Adrenal gland (tissue), 12 donors: ENCODE measurements around the gene PARVB. TPM values are rescaled to one million over a fixed set of nuclear protein-coding genes. Genes with fewer than 3 reads are reported as not detected.
A peak's percentile ranks its signal among the peaks of the same experiment; 100 is the strongest.

ENCODE experiments used
- DNase-seq, 7 donors: peaks; one replicate each; pipeline ENCODE4 v3.0.0-alpha.2; 2019 to 2020
- H3K27ac ChIP-seq, 5 donors: fragments of 200-600 bp; sonication (generic) in 4 of 5; 1 replicate in 3 of 5; 2 replicates in 2 of 5; pipeline versions ENCODE4 v1.5.1 to v1.8.0; 2016 to 2020; ENCODE audit warnings: mild to moderate bottlenecking in 1 of 5
- H3K27me3 ChIP-seq: fragments of 200-600 bp; 2 replicates; pipeline ENCODE4 v1.8.0; 2021
- H3K36me3 ChIP-seq, 2 donors: fragments of 200-600 bp; replicated peaks in 1 of 2; 1 replicate in 1 of 2; 2 replicates in 1 of 2; pipeline versions ENCODE4 v1.5.1 to v1.8.0; 2018 to 2022
- H3K4me1 ChIP-seq, 2 donors: fragments of 200-600 bp; replicated peaks in 1 of 2; 1 replicate in 1 of 2; 2 replicates in 1 of 2; pipeline versions ENCODE4 v1.5.1 to v1.8.0; 2018 to 2021
- H3K4me3 ChIP-seq, 4 donors: fragments of 200-600 bp; sonication (generic) in 3 of 4; one replicate each; pipeline ENCODE4 v1.5.1; 2016 to 2018
- H3K9me3 ChIP-seq, 3 donors: fragments of 200-600 bp; sonication (generic) in 1 of 3; replicated peaks in 1 of 3; 1 replicate in 2 of 3; 2 replicates in 1 of 3; pipeline versions ENCODE4 v1.5.1 to v1.8.0; 2016 to 2021
- CTCF ChIP-seq, 6 experiments: fragments of 450-650 bp in 4 of 6; fragments of 200-600 bp in 2 of 6; sonication (generic) in 1 of 6; IDR thresholded peaks; 1 replicate in 5 of 6; 2 replicates in 1 of 6; pipeline versions ENCODE4 v1.5.1 to v1.8.0; 2016 to 2021; ENCODE audit warnings: antibody characterized with exemption in 6 of 6, mild to moderate bottlenecking in 2 of 6, moderate library complexity in 1 of 6
- POLR2A ChIP-seq, 2 donors: fragments of 450-650 bp; IDR thresholded peaks; one replicate each; pipeline ENCODE4 v1.6.1; 2017; ENCODE audit warnings: antibody characterized with exemption in 2 of 2, mild to moderate bottlenecking in 2 of 2, moderate library complexity in 1 of 2
- WGBS, 4 donors: extraction: QIAGEN DNeasy Blood & Tissue Kit in 2 of 4; methylation state at CpG; one replicate each; pipeline versions ENCODE4 v1.1.5 to v1.1.7; 2013 to 2017; 5-methylcytosine and 5-hydroxymethylcytosine counted together
- intact Hi-C, 2 donors: fragments of 100-400 bp; cut with DNase I; formaldehyde crosslinking; loops; one replicate each; pipeline versions ENCODE4 v1.14.1 to v1.15.0; 2022 to 2023
- polyA plus RNA-seq, 3 donors: library from polyadenylated mRNA; stranded (reverse); fragments of 200-250 nt in 2 of 3; fragments of 350-450 nt in 1 of 3; fragmentation: Illumina TruSeq in 1 of 3; extraction: RNeasy Lipid Tissue Mini Kit (QIAGEN cat#74804) in 1 of 3; gene quantifications; one replicate each; pipeline ENCODE4 v1.2.3, GENCODE V29; 2013 to 2014
- total RNA-seq, 9 donors: library from RNA; depleted of rRNA in 4 of 9; stranded (reverse); fragments of >200 nt in 4 of 9; fragments of 120-200 nt in 1 of 9; fragmentation: NEBNext Ultra II Directional in 1 of 9; extraction: Animal tissue kit (Norgen Biotek cat#: 25700) in 1 of 9; gene quantifications; one replicate each; pipeline versions ENCODE4 v1.1.0 to v1.2.4, GENCODE V29; 2013 to 2023
- donor health status: healthy with polysubstance abuse.
- donor health status: Bipolar disorder and iron deficiency.
- donor health status: DM: yes; HTN: yes; CAD: no.
- donor health status: DM: no; HTN: no; CAD: no.
- donor health status: DM: no; HTN: no; CAD: no.
- donor health status: DM: yes; HTN: yes; CAD: no.

The PARVB gene
- total and polyA plus RNA-seq, 12 donors: 16.9 to 77.6 (median 45.9) TPM

GRCh38 chr22:44219101-44219870 is 195.2 kb downstream of the PARVB start:
- 80 to 88% (median 83%) methylated on average over 13 to 21 of the region's 21 CpGs for WGBS, 4 donors
- Histone ChIP-seq H3K36me3 (no peaks in the 10 kb centered on the region), H3K4me3 (no peak overlapping the region), H3K27ac (no peak overlapping the region), H3K4me1 (no peaks in the 10 kb centered on the region), H3K9me3 (no peaks in the 10 kb centered on the region), H3K27me3 (peaks cover 5% of the 10 kb centered on the region)
- DNase-seq: no peak
- no peak for TF ChIP-seq CTCF (IDR thresholded peaks at IDR 0.05)
- TF ChIP-seq POLR2A (IDR thresholded peaks at IDR 0.05): no peak
- intact Hi-C loops: no loop called here

- WGBS, 4 donors: 79 to 83% (median 82%) methylated on average over 19 to 23 of the region's 23 CpGs
- Histone ChIP-seq H3K36me3 (no peaks in the 10 kb centered on the region), H3K27ac (no peak overlapping the region), H3K4me3 (no peak overlapping the region), H3K9me3 (no peaks in the 10 kb centered on the region), H3K27me3 (peaks cover 5% of the 10 kb centered on the region), H3K4me1 (no peaks in the 10 kb centered on the region)
- TF ChIP-seq POLR2A (IDR thresholded peaks at IDR 0.05) (no peak), CTCF (IDR thresholded peaks at IDR 0.05) (no peak)
- intact Hi-C loops: no loop called here
- peak in 1 of 7 donors; percentile 28 for DNase-seq
These were observed 196.9 kb downstream of the PARVB start for GRCh38 chr22:44220727-44221680.

GRCh38 chr22:44221710-44222475 is 197.8 kb downstream of the PARVB start:
- Histone ChIP-seq H3K36me3 (no peaks in the 10 kb centered on the region), H3K27ac (no peak overlapping the region), H3K9me3 (no peaks in the 10 kb centered on the region), H3K27me3 (peaks cover 5% of the 10 kb centered on the region), H3K4me1 (no peaks in the 10 kb centered on the region), H3K4me3 (no peak overlapping the region)
- DNase-seq: peak in 3 of 7 donors; percentile 6 to 33 (median 11)
- WGBS, 4 donors: 88 to 93% (median 89%) methylated on average over 11 of the region's 11 CpGs
- TF ChIP-seq POLR2A (IDR thresholded peaks at IDR 0.05) (no peak), CTCF (IDR thresholded peaks at IDR 0.05) (no peak)
- intact Hi-C loops: no loop called here

Other genes starting within 250 kb of the PARVB start
- 1 to 10 TPM; 1.6 to 4.8 (median 2.9) TPM for gene EFCAB6, start 212.0 kb upstream of the PARVB start, total RNA-seq
- gene EFCAB6, start 212.0 kb upstream of the PARVB start, polyA plus RNA-seq: 1 to 10 TPM; 1.6 to 4.8 (median 1.8) TPM
- 1 to 10 TPM in 4 of 9 donors, under 1 TPM in 1, not detected in 4; 0.65 to 7.4 (median 1.6) TPM for gene SULT4A1, start 161.8 kb upstream of the PARVB start, total RNA-seq
- 1 to 10 TPM; 2.8 to 8.8 (median 3.9) TPM for gene SULT4A1, start 161.8 kb upstream of the PARVB start, polyA plus RNA-seq
- gene PNPLA5, start 132.3 kb upstream of the PARVB start, total RNA-seq: not detected
- not detected for gene PNPLA5, start 132.3 kb upstream of the PARVB start, polyA plus RNA-seq
- gene PNPLA3, start 100.5 kb upstream of the PARVB start, total RNA-seq: 1 to 10 TPM in 3 of 9 donors, under 1 TPM in 5, not detected in 1; 0.15 to 2.9 (median 0.48) TPM
- gene PNPLA3, start 100.5 kb upstream of the PARVB start, polyA plus RNA-seq: 1 to 10 TPM in 1 of 3 donors, under 1 TPM in 2; 0.27 to 4.4 (median 0.32) TPM
- 10 to 100 TPM; 44.9 to 85.7 (median 62.5) TPM for gene SAMM50, start 68.9 kb upstream of the PARVB start, total RNA-seq
- gene SAMM50, start 68.9 kb upstream of the PARVB start, polyA plus RNA-seq: 10 to 100 TPM; 15.8 to 91.5 (median 18.7) TPM
- 10 to 100 TPM in 6 of 9 donors, 1 to 10 TPM in 3; 1.4 to 48.6 (median 15.3) TPM for gene PARVG, start 156.6 kb downstream of the PARVB start, total RNA-seq
- gene PARVG, start 156.6 kb downstream of the PARVB start, polyA plus RNA-seq: 10 to 100 TPM in 2 of 3 donors, 1 to 10 TPM in 1; 4.8 to 61.1 (median 14.3) TPM